ENCODE measurements around the gene SLC13A2.

- TF ChIP-seq POLR2A (IDR thresholded peaks at IDR 0.05): no peak
- TF ChIP-seq CTCF (IDR thresholded peaks at IDR 0.05): no peak
These were observed 39.7 kb upstream of the SLC13A2 start for GRCh38 chr17:28433721-28434120.

Data from upper lobe of left lung (tissue), 4 donors.